Upper lobe of right lung (tissue), 1 donor: ENCODE measurements around the gene ZNF524. TPM values are rescaled to one million over a fixed set of nuclear protein-coding genes. Genes with fewer than 3 reads are reported as not detected.

Experiments used
- ATAC-seq: fragments of 200-7000 bp; cut with Tn5 transposase; one replicate; pipeline ENCODE4 v1.9.1; 2020; ENCODE audit warnings: mild to moderate bottlenecking, moderate library complexity
- DNase-seq: peaks from one replicate; pipeline ENCODE4 v3.0.0-alpha.2; 2020
- H3K27ac ChIP-seq: fragments of 200-600 bp; one replicate; pipeline ENCODE4 v1.8.0; 2022
- H3K27me3 ChIP-seq: fragments of 200-600 bp; one replicate; pipeline ENCODE4 v1.8.0; 2022; ENCODE audit warnings: mild to moderate bottlenecking
- H3K36me3 ChIP-seq: fragments of 200-600 bp; one replicate; pipeline ENCODE4 v1.8.0; 2022
- H3K4me1 ChIP-seq: fragments of 200-600 bp; one replicate; pipeline ENCODE4 v1.8.0; 2022
- H3K4me3 ChIP-seq: fragments of 200-600 bp; one replicate; pipeline ENCODE4 v1.8.0; 2022; ENCODE audit warnings: mild to moderate bottlenecking
- H3K9me3 ChIP-seq: fragments of 200-600 bp; one replicate; pipeline ENCODE4 v1.8.0; 2022
- CTCF ChIP-seq: fragments of 200-600 bp; IDR thresholded peaks from one replicate; pipeline ENCODE4 v1.8.0; 2022; ENCODE audit warnings: antibody characterized with exemption
- intact Hi-C: fragments of 100-400 bp; cut with DNase I; formaldehyde crosslinking; loops from one replicate; pipeline ENCODE4 v1.11.0; 2022
- total RNA-seq: library from RNA; stranded (reverse); fragmentation: NEBNext Ultra II Directional; extraction: Animal tissue kit (Norgen Biotek cat#: 25700); gene quantifications from one replicate; pipeline ENCODE4 v1.2.1, GENCODE V29; 2021
- donor health status: DM: no; HTN: yes; CAD: no; lungs with severe emphysema.

The ZNF524 gene
- total RNA-seq, 1 donor from 2014 or later: 28.6 TPM

DNA sequence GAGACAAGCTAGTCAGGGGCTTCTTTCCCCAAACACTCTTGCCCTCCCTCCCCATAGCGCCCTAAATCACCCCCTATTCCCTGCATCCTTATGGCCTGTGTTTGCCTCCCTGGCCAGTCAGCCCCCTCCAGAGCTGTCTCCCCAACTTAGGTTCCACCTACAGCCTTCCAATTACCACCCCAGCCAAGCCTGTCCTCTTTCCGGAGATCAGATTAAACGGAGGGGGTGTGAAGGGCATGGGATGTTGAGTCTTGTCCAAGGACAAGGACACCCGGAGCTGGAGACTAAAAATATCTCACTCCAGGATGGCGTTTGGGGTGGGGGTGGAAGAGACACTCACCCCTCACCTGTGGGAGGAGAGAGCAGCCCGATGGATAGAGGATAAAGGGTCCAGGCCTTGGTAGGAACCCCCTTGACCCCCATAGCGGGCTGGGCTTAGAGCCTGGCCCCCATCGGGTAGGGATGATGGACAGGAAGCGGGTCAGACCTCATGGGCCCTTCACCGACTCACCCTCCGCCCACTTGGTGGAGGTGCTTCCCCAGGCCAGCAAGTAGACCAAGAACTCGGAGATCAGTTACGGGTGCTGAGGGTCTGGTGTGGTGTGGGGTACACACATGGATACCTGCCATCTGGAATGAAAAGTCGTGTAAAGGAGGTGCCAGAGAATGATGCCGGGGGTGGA, 11.4 kb downstream of the ZNF524 start:
- peaks cover 20% of the 10 kb centered on the region for H3K4me1 ChIP-seq
- H3K27ac ChIP-seq: no peak overlapping the region
- no peak overlapping the region for H3K4me3 ChIP-seq
- intact Hi-C loops: no loop called here
- H3K9me3 ChIP-seq: no peaks in the 10 kb centered on the region
- H3K27me3 ChIP-seq: no peaks in the 10 kb centered on the region
- no peak for ATAC-seq
- TF ChIP-seq CTCF: no peak
- peaks cover 27% of the 10 kb centered on the region for H3K36me3 ChIP-seq
- no peak for DNase-seq

- H3K27ac ChIP-seq: no peak overlapping the region
- peaks cover 14% of the 10 kb centered on the region for H3K4me1 ChIP-seq
- H3K27me3 ChIP-seq: no peaks in the 10 kb centered on the region
- no peak for TF ChIP-seq CTCF
- ATAC-seq (no peak), DNase-seq (no peak)
- no peaks in the 10 kb centered on the region for H3K9me3 ChIP-seq
- no peak overlapping the region for H3K4me3 ChIP-seq
- peaks cover 31% of the 10 kb centered on the region for H3K36me3 ChIP-seq
- intact Hi-C loops: no loop called here
Measured at GRCh38 chr19:55611983-55612645, 12.0 kb downstream of the ZNF524 start.

DNA sequence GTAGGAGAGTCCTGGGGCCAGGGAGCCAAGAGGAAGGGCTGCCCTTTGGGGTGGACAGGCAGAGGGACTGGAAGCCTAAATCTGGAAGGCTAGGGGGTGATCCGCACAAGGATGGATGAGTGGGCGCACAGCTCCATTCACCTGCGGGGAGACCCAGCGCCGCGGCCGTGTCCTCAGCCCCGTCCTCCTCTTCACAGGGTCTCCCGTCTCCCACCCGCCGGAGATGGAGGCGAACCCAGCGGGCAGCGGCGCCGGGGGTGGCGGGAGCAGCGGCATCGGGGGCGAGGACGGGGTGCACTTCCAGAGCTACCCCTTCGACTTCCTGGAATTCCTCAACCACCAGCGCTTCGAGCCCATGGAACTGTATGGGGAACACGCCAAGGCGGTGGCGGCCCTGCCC, 13.3 kb downstream of the ZNF524 start:
- no peak for ATAC-seq
- DNase-seq: no peak
- TF ChIP-seq CTCF: no peak
- H3K27me3 ChIP-seq: no peaks in the 10 kb centered on the region
- H3K27ac ChIP-seq: no peak overlapping the region
- H3K36me3 ChIP-seq: peaks cover 39% of the 10 kb centered on the region
- intact Hi-C loops: no loop called here
- H3K4me3 ChIP-seq: no peak overlapping the region
- H3K4me1 ChIP-seq: peaks cover 9% of the 10 kb centered on the region
- H3K9me3 ChIP-seq: no peaks in the 10 kb centered on the region

- no peaks in the 10 kb centered on the region for H3K9me3 ChIP-seq
- no peak overlapping the region for H3K4me3 ChIP-seq
- no peak overlapping the region for H3K27ac ChIP-seq
- DNase-seq (no peak), ATAC-seq (no peak)
- intact Hi-C loops: no loop called here
- H3K4me1 ChIP-seq: peaks cover 15% of the 10 kb centered on the region
- no peaks in the 10 kb centered on the region for H3K27me3 ChIP-seq
- H3K36me3 ChIP-seq: peaks cover 37% of the 10 kb centered on the region
- TF ChIP-seq CTCF: no peak
Measured at GRCh38 chr19:55613930-55614710, 14.0 kb downstream of the ZNF524 start.

GRCh38 chr19:55614711-55615542, 14.8 kb downstream of the ZNF524 start:
- peaks cover 21% of the 10 kb centered on the region for H3K4me1 ChIP-seq
- peaks cover 29% of the 10 kb centered on the region for H3K36me3 ChIP-seq
- no peak for ATAC-seq
- intact Hi-C loops: no loop called here
- TF ChIP-seq CTCF: no peak
- no peak overlapping the region for H3K27ac ChIP-seq
- H3K27me3 ChIP-seq: no peaks in the 10 kb centered on the region
- DNase-seq: no peak
- H3K4me3 ChIP-seq: no peak overlapping the region
- no peaks in the 10 kb centered on the region for H3K9me3 ChIP-seq
